Osteocyte (in vitro differentiated cells): ENCODE measurements around the gene PITPNC1. TPM values are rescaled to one million over a fixed set of nuclear protein-coding genes. Genes with fewer than 3 reads are reported as not detected.
"Not testable (repeated sequence)": the region's sequence is repeated elsewhere in the genome, so short reads cannot be mapped to it uniquely, and the experiment has no call there.

Source experiments
- DNase-seq: peaks from one replicate; pipeline ENCODE4 v3.0.0; 2021; ENCODE audit warnings: mixed read lengths; ENCODE audit not compliant: unreplicated experiment; ENCODE audit errors: extremely low spot score
- H3K27ac Mint-ChIP-seq: one replicate; pipeline ENCODE4 v1.8.0; 2021; ENCODE audit warnings: mild to moderate bottlenecking, mixed read lengths; ENCODE audit not compliant: unreplicated experiment
- H3K27me3 Mint-ChIP-seq: one replicate; pipeline ENCODE4 v1.8.0; 2021; ENCODE audit warnings: mixed read lengths; ENCODE audit not compliant: unreplicated experiment
- H3K36me3 Mint-ChIP-seq: one replicate; pipeline ENCODE4 v1.8.0; 2021; ENCODE audit warnings: mixed read lengths; ENCODE audit not compliant: unreplicated experiment
- H3K4me1 Mint-ChIP-seq: one replicate; pipeline ENCODE4 v1.8.0; 2021; ENCODE audit warnings: mixed read lengths; ENCODE audit not compliant: unreplicated experiment
- H3K4me3 Mint-ChIP-seq: one replicate; pipeline ENCODE4 v1.8.0; 2021; ENCODE audit warnings: mild to moderate bottlenecking, moderate library complexity, mixed read lengths; ENCODE audit not compliant: unreplicated experiment
- H3K9me3 Mint-ChIP-seq: one replicate; pipeline ENCODE4 v1.8.0; 2021; ENCODE audit warnings: mixed read lengths; ENCODE audit not compliant: unreplicated experiment
- total RNA-seq: library from RNA; stranded (reverse); gene quantifications from 2 replicates; pipeline ENCODE4 v1.2.1, GENCODE V29; 2021
- TF ChIP-seq, protein P1 (sequence below): fragments of 200-600 bp; sonication (generic); IDR thresholded peaks from 2 replicates; pipeline ENCODE4 v1.5.0; 2021; ENCODE audit warnings: antibody characterized with exemption, mild to moderate bottlenecking, moderate library complexity

Gene PITPNC1
- total RNA-seq, 1 donor from 2014 or later = 18.0 TPM

DNA sequence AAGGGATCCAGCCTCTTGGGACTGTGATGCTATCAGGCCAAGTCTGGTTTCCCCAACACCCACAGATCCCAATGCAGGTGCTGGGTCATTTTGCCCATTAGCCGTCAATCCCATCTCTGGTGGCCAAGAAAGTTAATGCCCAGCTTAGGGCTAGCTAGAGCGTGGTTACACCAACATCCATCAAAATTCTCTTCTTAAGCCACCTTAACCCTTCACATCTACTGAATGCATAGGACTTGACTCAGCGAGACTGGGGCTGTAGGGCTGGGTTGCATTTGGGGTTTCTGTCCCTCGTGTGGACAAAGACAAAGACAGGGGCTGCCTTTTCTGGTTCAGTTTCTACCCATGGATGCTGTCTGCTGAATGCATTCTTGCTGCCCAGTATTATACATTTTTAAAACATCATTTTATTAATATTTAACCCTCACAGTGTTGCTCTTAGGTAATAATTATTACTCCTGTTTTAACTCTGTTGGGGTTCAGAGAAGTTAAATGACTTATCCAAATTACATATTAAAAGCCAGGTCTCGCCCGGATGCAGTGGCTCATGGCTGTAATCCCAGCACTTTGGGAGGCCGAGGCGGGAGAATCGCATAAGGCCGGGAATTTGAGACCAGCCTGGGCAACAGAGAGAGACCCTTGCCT lies 199.5 kb downstream of the PITPNC1 start:
- Mint-ChIP-seq H3K4me3 (no peak overlapping the region), H3K36me3 (peaks cover 2% of the 10 kb centered on the region), H3K27ac (no peak overlapping the region), H3K9me3 (no peaks in the 10 kb centered on the region), H3K27me3 (peaks cover 4% of the 10 kb centered on the region), H3K4me1 (no peaks in the 10 kb centered on the region)
- TF ChIP-seq, protein P1, sequence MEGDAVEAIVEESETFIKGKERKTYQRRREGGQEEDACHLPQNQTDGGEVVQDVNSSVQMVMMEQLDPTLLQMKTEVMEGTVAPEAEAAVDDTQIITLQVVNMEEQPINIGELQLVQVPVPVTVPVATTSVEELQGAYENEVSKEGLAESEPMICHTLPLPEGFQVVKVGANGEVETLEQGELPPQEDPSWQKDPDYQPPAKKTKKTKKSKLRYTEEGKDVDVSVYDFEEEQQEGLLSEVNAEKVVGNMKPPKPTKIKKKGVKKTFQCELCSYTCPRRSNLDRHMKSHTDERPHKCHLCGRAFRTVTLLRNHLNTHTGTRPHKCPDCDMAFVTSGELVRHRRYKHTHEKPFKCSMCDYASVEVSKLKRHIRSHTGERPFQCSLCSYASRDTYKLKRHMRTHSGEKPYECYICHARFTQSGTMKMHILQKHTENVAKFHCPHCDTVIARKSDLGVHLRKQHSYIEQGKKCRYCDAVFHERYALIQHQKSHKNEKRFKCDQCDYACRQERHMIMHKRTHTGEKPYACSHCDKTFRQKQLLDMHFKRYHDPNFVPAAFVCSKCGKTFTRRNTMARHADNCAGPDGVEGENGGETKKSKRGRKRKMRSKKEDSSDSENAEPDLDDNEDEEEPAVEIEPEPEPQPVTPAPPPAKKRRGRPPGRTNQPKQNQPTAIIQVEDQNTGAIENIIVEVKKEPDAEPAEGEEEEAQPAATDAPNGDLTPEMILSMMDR = no peak
- peak; percentile 48 for DNase-seq

DNA sequence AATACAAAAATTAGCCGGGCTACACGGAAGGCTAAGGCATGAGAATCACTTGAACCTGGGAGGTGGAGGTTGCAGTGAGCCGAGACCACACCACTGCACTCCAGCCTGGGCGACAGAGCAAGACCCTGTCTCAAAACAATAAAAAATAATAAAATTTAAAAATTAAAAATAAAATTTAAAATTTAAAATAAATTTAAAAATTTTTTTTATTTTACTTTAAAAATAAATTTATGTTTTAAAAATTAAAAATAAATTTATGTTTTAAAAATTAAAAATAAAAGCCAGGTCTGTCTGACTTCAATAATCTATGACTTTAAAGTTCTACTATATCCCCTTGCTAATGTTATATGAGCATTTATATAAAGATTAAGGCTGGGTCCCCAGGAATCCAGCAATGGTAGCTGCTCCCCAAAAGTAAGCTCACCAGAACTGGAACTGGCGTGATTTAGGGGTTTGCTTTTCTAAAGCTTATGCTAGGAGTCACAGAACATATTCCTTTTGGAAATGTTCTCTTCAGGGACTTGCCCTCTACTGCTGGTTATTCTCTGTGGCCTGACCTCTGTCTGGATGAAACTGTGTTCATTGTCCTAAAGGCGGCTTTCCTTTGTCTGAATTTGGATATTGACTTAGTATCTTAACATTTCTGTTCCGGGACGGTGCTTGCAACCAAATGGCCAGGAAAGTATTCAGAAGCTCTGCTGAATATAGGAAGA lies 200.5 kb downstream of the PITPNC1 start:
- TF ChIP-seq, protein P1 = no peak
- H3K4me3 Mint-ChIP-seq = no peak overlapping the region
- no peak overlapping the region for H3K27ac Mint-ChIP-seq
- peak; percentile 11 for DNase-seq
- peaks cover 4% of the 10 kb centered on the region for H3K27me3 Mint-ChIP-seq
- H3K4me1 Mint-ChIP-seq = no peaks in the 10 kb centered on the region
- no peaks in the 10 kb centered on the region for H3K9me3 Mint-ChIP-seq
- peaks cover 2% of the 10 kb centered on the region for H3K36me3 Mint-ChIP-seq

DNA sequence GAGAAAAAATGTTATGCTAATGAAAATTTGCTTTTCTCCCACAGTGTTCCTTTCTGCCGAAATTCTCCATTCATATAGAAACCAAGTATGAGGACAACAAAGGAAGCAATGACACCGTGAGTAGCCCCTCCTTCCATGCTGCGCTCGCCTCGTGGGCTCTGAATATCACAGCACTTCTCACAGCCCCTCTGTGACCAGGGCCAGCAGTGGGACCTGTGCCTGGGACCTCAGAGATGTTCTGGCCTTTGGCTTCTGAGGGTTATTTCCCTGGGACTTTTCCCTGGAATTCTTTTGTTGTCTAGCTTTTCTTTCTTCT lies 201.0 kb downstream of the PITPNC1 start:
- no peak overlapping the region for H3K27ac Mint-ChIP-seq
- no peak overlapping the region for H3K4me3 Mint-ChIP-seq
- no peaks in the 10 kb centered on the region for H3K9me3 Mint-ChIP-seq
- TF ChIP-seq, protein P1 = no peak
- H3K36me3 Mint-ChIP-seq = peaks cover 2% of the 10 kb centered on the region
- H3K27me3 Mint-ChIP-seq = peaks cover 2% of the 10 kb centered on the region
- DNase-seq = peak; percentile 30
- H3K4me1 Mint-ChIP-seq = no peaks in the 10 kb centered on the region

DNA sequence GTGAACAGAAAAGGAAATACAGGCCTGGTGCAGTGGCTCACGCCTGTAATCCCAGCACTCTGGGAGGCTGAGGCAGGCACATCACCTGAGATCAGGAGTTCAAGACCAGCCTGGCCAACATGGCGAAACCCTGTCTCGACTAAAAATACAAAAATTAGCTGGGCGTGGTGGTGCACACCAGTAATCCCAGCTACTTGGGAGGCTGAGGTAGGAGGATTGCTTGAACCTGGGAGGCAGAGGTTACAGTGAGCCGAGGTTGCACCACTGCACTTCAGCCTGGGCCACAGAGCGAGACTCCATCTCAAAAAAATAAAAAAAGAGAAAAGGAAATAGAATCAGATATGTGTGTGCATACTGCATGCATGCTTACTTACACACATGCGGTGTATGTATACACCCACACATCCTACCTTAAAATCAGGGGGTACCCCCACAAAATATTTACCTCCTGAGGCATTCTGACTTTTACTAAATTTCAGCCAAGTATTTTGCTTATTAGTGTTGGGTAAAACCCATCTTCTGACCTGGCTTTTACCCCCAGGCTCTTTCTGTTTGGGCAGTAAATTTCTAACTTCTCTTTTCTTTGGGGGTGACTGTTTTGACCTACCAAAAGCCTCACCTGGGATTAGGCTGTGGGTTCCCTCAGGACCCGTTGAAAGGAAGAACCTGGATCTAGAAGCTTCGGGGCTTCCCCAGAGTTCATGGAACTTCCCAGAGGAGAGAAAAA lies 201.8 kb downstream of the PITPNC1 start:
- not testable (repeated sequence) for H3K4me3 Mint-ChIP-seq, H3K4me1 Mint-ChIP-seq, H3K27ac Mint-ChIP-seq, DNase-seq, H3K27me3 Mint-ChIP-seq, H3K9me3 Mint-ChIP-seq, H3K36me3 Mint-ChIP-seq

DNA sequence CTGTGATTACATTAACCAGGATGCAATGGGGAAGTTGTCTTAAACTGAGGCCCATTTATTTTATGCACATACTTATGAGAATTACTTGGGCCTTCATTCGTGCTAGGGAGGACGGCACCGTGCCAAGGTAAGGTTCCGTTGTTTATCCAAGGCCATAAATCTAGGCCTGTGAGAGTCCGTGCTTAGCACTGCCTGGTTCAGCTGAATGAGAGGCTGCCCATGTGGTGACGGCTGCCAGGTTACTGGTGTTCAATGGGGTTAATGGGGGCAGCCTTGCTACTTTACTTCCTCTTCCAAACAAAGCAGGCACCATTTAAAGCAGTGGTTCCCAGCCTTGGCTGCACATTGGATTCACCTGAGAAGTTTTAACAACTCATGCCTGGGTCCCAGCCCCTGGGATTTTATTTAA lies 205.6 kb downstream of the PITPNC1 start:
- H3K4me3 Mint-ChIP-seq = no peak overlapping the region
- TF ChIP-seq, protein P1 = no peak
- no peak for DNase-seq
- H3K4me1 Mint-ChIP-seq = no peaks in the 10 kb centered on the region
- H3K27me3 Mint-ChIP-seq = no peaks in the 10 kb centered on the region
- H3K9me3 Mint-ChIP-seq = no peaks in the 10 kb centered on the region
- no peak overlapping the region for H3K27ac Mint-ChIP-seq
- peaks cover 3% of the 10 kb centered on the region for H3K36me3 Mint-ChIP-seq
